HTERT RPE-1 (cell line): ENCODE measurements around the gene RAB33B.
"Not testable (repeated sequence)": the region's sequence is repeated elsewhere in the genome, so short reads cannot be mapped to it uniquely, and the experiment has no call there.

Experiments used
- in situ Hi-C: fragments of 300-500 bp; cut with MboI; formaldehyde crosslinking; loops from 4 replicates; pipeline ENCODE4 v1.14.3; 2020; ENCODE audit warnings: low sequenced_read_pairs

Gene RAB33B

GRCh38 chr4:139454111-139455045, at the start of gene RAB33B:
TSS of gene RAB33B (plus strand) at chr4:139454121. CDS start at chr4:139454196, 75 bp downstream.
- in situ Hi-C loops = no loop called here

- in situ Hi-C loops = no loop called here
Observed at GRCh38 chr4:139410312-139410711, 43.6 kb upstream of the RAB33B start.

GRCh38 chr4:139414671-139415210, 39.2 kb upstream of the RAB33B start:
- in situ Hi-C loops = not testable (repeated sequence)

- in situ Hi-C loops = no loop called here
Observed at GRCh38 chr4:139416073-139416673, 37.7 kb upstream of the RAB33B start.

GRCh38 chr4:139419388-139419914, 34.5 kb upstream of the RAB33B start:
- in situ Hi-C loops = no loop called here

GRCh38 chr4:139420652-139421051, 33.3 kb upstream of the RAB33B start:
- in situ Hi-C loops = no loop called here

GRCh38 chr4:139436122-139436521, 17.8 kb upstream of the RAB33B start:
- in situ Hi-C loops = no loop called here

- in situ Hi-C loops = no loop called here
Observed at GRCh38 chr4:139438141-139438540, 15.8 kb upstream of the RAB33B start.

GRCh38 chr4:139441029-139441428, 12.9 kb upstream of the RAB33B start:
- in situ Hi-C loops = no loop called here

- in situ Hi-C loops = no loop called here
Observed at GRCh38 chr4:139443661-139444060, 10.3 kb upstream of the RAB33B start.

GRCh38 chr4:139444881-139445280, 9.0 kb upstream of the RAB33B start:
- in situ Hi-C loops = not testable (repeated sequence)

- in situ Hi-C loops = not testable (repeated sequence)
Observed at GRCh38 chr4:139447078-139447477, 6.8 kb upstream of the RAB33B start.

GRCh38 chr4:139450586-139450985, 3.3 kb upstream of the RAB33B start:
- in situ Hi-C loops = no loop called here

GRCh38 chr4:139451997-139452396, 1.9 kb upstream of the RAB33B start:
- in situ Hi-C loops = no loop called here

GRCh38 chr4:139453041-139453370, 915 bp upstream of the RAB33B start:
- in situ Hi-C loops = no loop called here

GRCh38 chr4:139453371-139454110, 380 bp upstream of the RAB33B start:
- in situ Hi-C loops = no loop called here

GRCh38 chr4:139455126-139455538, 1.2 kb downstream of the RAB33B start:
- in situ Hi-C loops = no loop called here

- in situ Hi-C loops = no loop called here
Observed at GRCh38 chr4:139457318-139457717, 3.4 kb downstream of the RAB33B start.

GRCh38 chr4:139458543-139458942, 4.6 kb downstream of the RAB33B start:
- in situ Hi-C loops = no loop called here

GRCh38 chr4:139458999-139459398, 5.1 kb downstream of the RAB33B start:
- in situ Hi-C loops = no loop called here

- in situ Hi-C loops = no loop called here
Observed at GRCh38 chr4:139460565-139460964, 6.6 kb downstream of the RAB33B start.
